Measurements from ENCODE around the gene NTF3. TPM values are rescaled to one million over a fixed set of nuclear protein-coding genes. Genes with fewer than 3 reads are reported as not detected.

The NTF3 gene
- total and polyA plus RNA-seq, 2 donors (not counting 1 experiment from before 2014, with no cell fraction given) = not detected

DNA sequence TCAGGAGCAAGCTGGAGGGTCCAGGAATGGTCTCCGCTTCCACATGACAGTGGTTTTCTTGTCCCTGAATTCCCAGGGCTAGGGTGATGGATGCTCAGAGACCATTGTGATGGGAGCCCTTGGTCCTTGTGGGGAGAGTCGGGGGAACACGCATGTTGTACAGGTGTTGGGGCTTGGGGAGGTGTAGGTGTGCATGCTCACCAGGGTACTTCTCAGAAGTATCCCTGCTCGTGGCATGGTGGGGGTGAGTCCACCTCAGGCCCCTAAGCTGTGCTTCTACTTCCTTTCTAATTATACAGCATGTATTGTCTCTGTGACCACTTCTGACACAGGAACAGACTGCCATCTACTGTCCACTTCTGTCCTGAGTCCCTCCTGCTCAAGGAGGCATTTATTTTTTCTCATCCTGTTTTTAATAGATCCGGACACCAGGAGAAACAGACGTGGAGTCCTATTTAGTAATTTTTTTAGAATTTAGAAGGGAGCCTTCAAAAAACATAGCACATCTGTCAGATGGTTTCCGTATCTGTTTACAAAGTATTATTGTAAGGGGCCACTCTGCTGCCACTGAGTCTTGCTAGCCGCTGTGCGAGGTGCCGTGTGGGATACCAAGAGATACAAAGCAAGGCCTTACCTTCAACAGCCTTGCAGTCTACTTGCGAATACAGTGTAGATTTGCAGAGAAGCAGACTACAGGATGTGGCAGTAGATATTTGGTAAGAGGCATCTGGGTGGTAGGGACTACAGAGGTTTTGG lies 10.5 kb downstream of the NTF3 start:
- no peaks in the 10 kb centered on the region for H3K79me2 ChIP-seq (ENCODE audit: control insufficient read depth, insufficient read depth, low read length)
- H3K9ac ChIP-seq (ENCODE audit: low read length) = no peak overlapping the region
- DNase-seq = no peak
- no peak overlapping the region for H3K27ac Mint-ChIP-seq
- peaks cover 41% of the 10 kb centered on the region for H3K27me3 Mint-ChIP-seq
- peaks cover 27% of the 10 kb centered on the region for H3K4me1 Mint-ChIP-seq
- H3K4me2 ChIP-seq (replicated peaks; ENCODE audit: low read depth, low read length, poor library complexity, severe bottlenecking) = no peak overlapping the region
- no peaks in the 10 kb centered on the region for H4K20me1 ChIP-seq (ENCODE audit: control insufficient read depth, insufficient read depth, low read length, poor library complexity, severe bottlenecking)
- intact Hi-C loops (cut with micrococcal nuclease) = no loop called here
- H3K9me3 Mint-ChIP-seq (ENCODE audit: insufficient read depth) = no peaks in the 10 kb centered on the region
- ChIA-PET POLR2A (no interaction called here), CTCF (no interaction called here)
- H2AFZ ChIP-seq (ENCODE audit: insufficient read depth, low read depth, low read length, poor library complexity, severe bottlenecking) = no peak overlapping the region
- ATAC-seq (ENCODE audit: low read depth) = no peak
- 82% methylated on average over 8 of the region's 11 CpGs for WGBS (ENCODE audit: insufficient coverage)
- no peak overlapping the region for H3K4me3 ChIP-seq (ENCODE audit: control extremely low read depth in 1 of 5, extremely low read depth in 1 of 5, insufficient read depth in 1 of 5, low read depth in 2 of 5, low read length in 4 of 5)
- H3K4me1 ChIP-seq (ENCODE audit: control insufficient read depth in 2 of 2, insufficient read depth in 2 of 2, low read length in 2 of 2) = peaks cover 23 to 48% of the 10 kb centered on the region in 2 donors
- H3K36me3 ChIP-seq (replicated peaks in 1 of 2; ENCODE audit: control extremely low read depth in 1 of 2, control insufficient read depth in 1 of 2, extremely low read depth in 1 of 2, insufficient read depth in 2 of 2, low read length in 1 of 2) = no peaks in the 10 kb centered on the region
- no peak for TF ChIP-seq EZH2 (IDR thresholded peaks at IDR 0.05; ENCODE audit: borderline replicate concordance, insufficient read depth, low read depth, low read length, poor library complexity, severe bottlenecking)
- TF ChIP-seq, protein P1, sequence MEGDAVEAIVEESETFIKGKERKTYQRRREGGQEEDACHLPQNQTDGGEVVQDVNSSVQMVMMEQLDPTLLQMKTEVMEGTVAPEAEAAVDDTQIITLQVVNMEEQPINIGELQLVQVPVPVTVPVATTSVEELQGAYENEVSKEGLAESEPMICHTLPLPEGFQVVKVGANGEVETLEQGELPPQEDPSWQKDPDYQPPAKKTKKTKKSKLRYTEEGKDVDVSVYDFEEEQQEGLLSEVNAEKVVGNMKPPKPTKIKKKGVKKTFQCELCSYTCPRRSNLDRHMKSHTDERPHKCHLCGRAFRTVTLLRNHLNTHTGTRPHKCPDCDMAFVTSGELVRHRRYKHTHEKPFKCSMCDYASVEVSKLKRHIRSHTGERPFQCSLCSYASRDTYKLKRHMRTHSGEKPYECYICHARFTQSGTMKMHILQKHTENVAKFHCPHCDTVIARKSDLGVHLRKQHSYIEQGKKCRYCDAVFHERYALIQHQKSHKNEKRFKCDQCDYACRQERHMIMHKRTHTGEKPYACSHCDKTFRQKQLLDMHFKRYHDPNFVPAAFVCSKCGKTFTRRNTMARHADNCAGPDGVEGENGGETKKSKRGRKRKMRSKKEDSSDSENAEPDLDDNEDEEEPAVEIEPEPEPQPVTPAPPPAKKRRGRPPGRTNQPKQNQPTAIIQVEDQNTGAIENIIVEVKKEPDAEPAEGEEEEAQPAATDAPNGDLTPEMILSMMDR (IDR thresholded peaks at IDR 0.05) = no peak
- no peaks in the 10 kb centered on the region for H3K9me3 ChIP-seq (ENCODE audit: control extremely low read depth in 1 of 3, control insufficient read depth in 2 of 3, insufficient read depth in 1 of 3, low read length in 2 of 3)
- no peak overlapping the region for H3K27ac ChIP-seq (ENCODE audit: low read length in 2 of 2)
- H3K4me3 Mint-ChIP-seq = no peak overlapping the region
- H3K27me3 ChIP-seq (replicated peaks in 1 of 4; ENCODE audit: control extremely low read depth in 1 of 4, control insufficient read depth in 3 of 4, insufficient read depth in 4 of 4, low read length in 3 of 4) = peaks cover 0 to 15% (median 0%) of the 10 kb centered on the region in 4 experiments

DNA sequence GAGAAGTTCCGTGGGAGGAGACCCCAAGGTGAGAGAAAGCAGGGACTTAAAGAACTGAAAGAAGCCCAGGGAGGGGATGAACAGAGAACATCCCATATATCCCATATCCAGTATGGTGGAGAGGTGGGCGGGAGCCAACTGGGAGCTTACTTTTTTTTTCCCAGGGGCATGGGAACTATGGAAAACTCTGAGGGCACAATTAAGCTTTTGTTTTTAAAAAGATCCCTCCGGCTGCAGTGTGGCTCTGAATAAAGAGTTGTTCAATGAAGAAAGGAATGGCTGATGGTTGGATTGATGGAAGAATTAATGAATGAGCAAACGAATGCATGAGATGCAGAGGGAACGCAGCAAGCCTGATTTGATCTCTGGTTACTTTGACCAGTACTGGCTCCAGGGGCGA lies 12.6 kb downstream of the NTF3 start:
- no peak for TF ChIP-seq EZH2 (IDR thresholded peaks at IDR 0.05; ENCODE audit: borderline replicate concordance, insufficient read depth, low read depth, low read length, poor library complexity, severe bottlenecking)
- TF ChIP-seq, protein P1 (IDR thresholded peaks at IDR 0.05) = no peak
- Histone ChIP-seq H4K20me1 (ENCODE audit: control insufficient read depth, insufficient read depth, low read length, poor library complexity, severe bottlenecking) (no peaks in the 10 kb centered on the region), H3K79me2 (ENCODE audit: control insufficient read depth, insufficient read depth, low read length) (no peaks in the 10 kb centered on the region), H3K4me1 (ENCODE audit: control insufficient read depth in 2 of 2, insufficient read depth in 2 of 2, low read length in 2 of 2) (peaks cover 23 to 49% of the 10 kb centered on the region in 2 donors), H3K27me3 (replicated peaks in 1 of 4; ENCODE audit: control extremely low read depth in 1 of 4, control insufficient read depth in 3 of 4, insufficient read depth in 4 of 4, low read length in 3 of 4) (peaks cover 0 to 10% (median 4%) of the 10 kb centered on the region in 4 experiments), H3K4me2 (replicated peaks; ENCODE audit: low read depth, low read length, poor library complexity, severe bottlenecking) (no peak overlapping the region), H3K9ac (ENCODE audit: low read length) (no peak overlapping the region), H3K4me3 (ENCODE audit: control extremely low read depth in 1 of 5, extremely low read depth in 1 of 5, insufficient read depth in 1 of 5, low read depth in 2 of 5, low read length in 4 of 5) (no peak overlapping the region), H2AFZ (ENCODE audit: insufficient read depth, low read depth, low read length, poor library complexity, severe bottlenecking) (no peak overlapping the region), H3K9me3 (ENCODE audit: control extremely low read depth in 1 of 3, control insufficient read depth in 2 of 3, insufficient read depth in 1 of 3, low read length in 2 of 3) (no peaks in the 10 kb centered on the region), H3K27ac (ENCODE audit: low read length in 2 of 2) (no peak overlapping the region), H3K36me3 (replicated peaks in 1 of 2; ENCODE audit: control extremely low read depth in 1 of 2, control insufficient read depth in 1 of 2, extremely low read depth in 1 of 2, insufficient read depth in 2 of 2, low read length in 1 of 2) (no peaks in the 10 kb centered on the region)
- intact Hi-C loops (cut with micrococcal nuclease) = no loop called here
- Mint-ChIP-seq H3K27me3 (peaks cover 40% of the 10 kb centered on the region), H3K4me1 (peaks cover 29% of the 10 kb centered on the region), H3K4me3 (no peak overlapping the region), H3K27ac (no peak overlapping the region), H3K9me3 (ENCODE audit: insufficient read depth) (no peaks in the 10 kb centered on the region)
- CTCF ChIA-PET = no interaction called here
- POLR2A ChIA-PET = no interaction called here
- ATAC-seq (ENCODE audit: low read depth) = no peak
- DNase-seq = no peak
- 92% methylated on average over 4 of the region's 6 CpGs for WGBS (ENCODE audit: insufficient coverage)

Data from B cell (primary cell).